A549 (cell line): ENCODE measurements around the gene FUCA1. TPM values are rescaled to one million over a fixed set of nuclear protein-coding genes. Genes with fewer than 3 reads are reported as not detected.

Experiments used
- ATAC-seq, 2 experiments: fragments of 200-7000 bp in 1 of 2; fragments of >200 bp in 1 of 2; cut with Nextera tagmentation in 1 of 2; cut with Tn5 transposase in 1 of 2; 3 replicates each; pipeline versions ENCODE4 v1.8.0 to v1.9.1; 2018 to 2020; ENCODE audit warnings: mild to moderate bottlenecking in 1 of 2, moderate library complexity in 1 of 2
- CTCF ChIA-PET: fragments of 300-600 bp; sonication (Branson Sonifier 250); formaldehyde crosslinking; extraction: SDS; loops from one replicate; lab custom pipeline; 2021; ENCODE audit warnings: antibody characterized with exemption, inconsistent platforms; lab: Yijun Ruan, JAX
- POLR2A ChIA-PET: fragments of 350-600 bp; formaldehyde crosslinking; extraction: SDS; loops from one replicate; lab custom pipeline; 2021; ENCODE audit warnings: antibody characterized with exemption, inconsistent platforms; lab: Yijun Ruan, JAX
- DNase-seq, 2 experiments: peaks; one replicate each; pipeline versions ENCODE4 v3.0.0 to v3.0.0-alpha.2; 2011 to 2016; ENCODE audit warnings: low read depth in 1 of 2, low spot score in 1 of 2
- FAIRE-seq: peaks from 2 replicates; lab custom pipeline; 2011; peaks lifted over from hg19 to GRCh38; lab: Jason Lieb, UNC
- H3K27ac ChIP-seq, 2 experiments: fragments of >200 bp; sonication (Bioruptor Twin); formaldehyde crosslinking; 3 replicates each; pipeline ENCODE4 v1.5.1; 2016 to 2017
- H3K4me1 ChIP-seq: fragments of >200 bp; sonication (Bioruptor Twin); formaldehyde crosslinking; 3 replicates; pipeline ENCODE4 v1.6.1; 2016
- H3K4me2 ChIP-seq: fragments of >200 bp; sonication (Bioruptor Twin); formaldehyde crosslinking; 3 replicates; pipeline ENCODE4 v1.6.1; 2016
- H3K4me3 ChIP-seq: fragments of >200 bp; sonication (Bioruptor Twin); formaldehyde crosslinking; 3 replicates; pipeline ENCODE4 v1.5.1; 2016
- H3K9me3 ChIP-seq: fragments of >200 bp; sonication (Bioruptor Twin); formaldehyde crosslinking; 3 replicates; pipeline ENCODE4 v1.6.1; 2016
- ATOH8 ChIP-seq: fragments of 250-450 bp; sonication (Bioruptor Pico); IDR thresholded peaks from 2 replicates; pipeline ENCODE4 v1.5.0; 2020; ENCODE audit warnings: low read depth, mild to moderate bottlenecking, moderate library complexity
- BHLHE40 ChIP-seq: IDR thresholded peaks from 2 replicates; pipeline ENCODE4 v1.6.1; 2012; ENCODE audit warnings: low read depth, low read length, inconsistent platforms
- CEBPB ChIP-seq, 2 experiments: fragments of >200 bp in 1 of 2; sonication (Bioruptor Twin) in 1 of 2; formaldehyde crosslinking in 1 of 2; IDR thresholded peaks; 2 replicates each; pipeline ENCODE4 v1.6.1; 2012 to 2016
- CTCF ChIP-seq: fragments of >200 bp; sonication (Bioruptor Twin); formaldehyde crosslinking; IDR thresholded peaks from 3 replicates; pipeline ENCODE4 v1.5.1; 2016
- ESRRA ChIP-seq: fragments of 150-350 bp; IDR thresholded peaks from 2 replicates; pipeline ENCODE4 v1.6.1; 2014; ENCODE audit warnings: mild to moderate bottlenecking, low read length, borderline replicate concordance
- GATA3 ChIP-seq: IDR thresholded peaks from 2 replicates; pipeline ENCODE4 v1.6.1; 2012; ENCODE audit warnings: borderline replicate concordance
- HEYL ChIP-seq: fragments of 250-450 bp; sonication (Bioruptor Pico); IDR thresholded peaks from 2 replicates; pipeline ENCODE4 v1.8.0; 2021; ENCODE audit warnings: mild to moderate bottlenecking, moderate library complexity
- HMGXB4 ChIP-seq: fragments of 250-450 bp; sonication (Bioruptor Pico); IDR thresholded peaks from 2 replicates; pipeline ENCODE4 v1.5.0; 2021; ENCODE audit warnings: mild to moderate bottlenecking, moderate library complexity, borderline replicate concordance
- HOXA7 ChIP-seq: fragments of 250-450 bp; sonication (Bioruptor Pico); IDR thresholded peaks from 2 replicates; pipeline ENCODE4 v1.5.0; 2020; ENCODE audit warnings: mild to moderate bottlenecking, moderate library complexity
- HOXB5 ChIP-seq: fragments of 250-450 bp; sonication (Bioruptor Pico); IDR thresholded peaks from 2 replicates; pipeline ENCODE4 v1.5.0; 2020; ENCODE audit warnings: mild to moderate bottlenecking, moderate library complexity
- JUNB ChIP-seq: fragments of >200 bp; sonication (Bioruptor Twin); formaldehyde crosslinking; IDR thresholded peaks from 2 replicates; pipeline ENCODE4 v1.6.1; 2016
- KDM5A ChIP-seq: fragments of 200-600 bp; sonication (generic); IDR thresholded peaks from 2 replicates; pipeline ENCODE4 v1.6.1; 2016; ENCODE audit warnings: antibody characterized with exemption, mild to moderate bottlenecking
- MYC ChIP-seq: IDR thresholded peaks from 2 replicates; pipeline ENCODE4 v1.6.1; 2012; ENCODE audit warnings: mild to moderate bottlenecking, inconsistent platforms, low read length, improper control_type of control experiment, borderline replicate concordance
- NPAS2 ChIP-seq: fragments of 250-450 bp; sonication (Bioruptor Pico); IDR thresholded peaks from 2 replicates; pipeline ENCODE4 v1.8.0; 2022; ENCODE audit warnings: mild to moderate bottlenecking, moderate library complexity, borderline replicate concordance
- NR3C1 ChIP-seq: fragments of >200 bp; sonication (Bioruptor Twin); formaldehyde crosslinking; IDR thresholded peaks from 3 replicates; pipeline ENCODE4 v1.6.1; 2017
- PBX3 ChIP-seq: IDR thresholded peaks from 2 replicates; pipeline ENCODE4 v1.6.1; 2012
- POLR2A ChIP-seq: IDR thresholded peaks from 2 replicates; pipeline ENCODE4 v1.6.1; 2012; ENCODE audit warnings: mild to moderate bottlenecking, low read length
- POLR2AphosphoS2 ChIP-seq: conservative IDR thresholded peaks from 2 replicates; pipeline ENCODE4 v1.6.1; 2012; ENCODE audit warnings: low read length, improper control_type of control experiment, inconsistent platforms
- RAD21 ChIP-seq, 2 experiments: fragments of >200 bp in 1 of 2; sonication (Bioruptor Twin) in 1 of 2; formaldehyde crosslinking in 1 of 2; IDR thresholded peaks in 1 of 2; conservative IDR thresholded peaks in 1 of 2; 2 replicates in 1 of 2; 3 replicates in 1 of 2; pipeline ENCODE4 v1.6.1; 2012 to 2018; ENCODE audit warnings: inconsistent platforms in 1 of 2
- RARB ChIP-seq: fragments of 250-450 bp; sonication (Bioruptor Pico); IDR thresholded peaks from 2 replicates; pipeline ENCODE4 v1.8.0; 2021; ENCODE audit warnings: mild to moderate bottlenecking, moderate library complexity
- RCOR1 ChIP-seq: fragments of 150-350 bp; IDR thresholded peaks from 2 replicates; pipeline ENCODE4 v1.6.1; 2014; ENCODE audit warnings: antibody characterized with exemption, low read length, low read depth
- RFX5 ChIP-seq: fragments of 450-650 bp; IDR thresholded peaks from 2 replicates; pipeline ENCODE4 v1.7.1; 2014; ENCODE audit warnings: antibody characterized with exemption, mild to moderate bottlenecking, moderate library complexity
- RNF2 ChIP-seq: fragments of 200-600 bp; sonication (generic); IDR thresholded peaks from 2 replicates; pipeline ENCODE4 v1.6.1; 2016; ENCODE audit warnings: low read depth, mild to moderate bottlenecking, antibody characterized with exemption, moderate library complexity, borderline replicate concordance
- SMC3 ChIP-seq: fragments of >200 bp; sonication (Bioruptor Twin); formaldehyde crosslinking; IDR thresholded peaks from 3 replicates; pipeline ENCODE4 v1.6.1; 2018; ENCODE audit warnings: inconsistent platforms
- SREBF2 ChIP-seq: fragments of 450-650 bp; IDR thresholded peaks from 2 replicates; pipeline ENCODE4 v1.6.1; 2014; ENCODE audit warnings: mild to moderate bottlenecking, moderate library complexity
- TFCP2L1 ChIP-seq: fragments of 250-450 bp; sonication (Bioruptor Pico); IDR thresholded peaks from 2 replicates; pipeline ENCODE4 v1.5.0; 2021; ENCODE audit warnings: mild to moderate bottlenecking
- TP53 ChIP-seq: fragments of 250-450 bp; sonication (Bioruptor Pico); IDR thresholded peaks from 2 replicates; pipeline ENCODE4 v1.5.0; 2021; ENCODE audit warnings: mild to moderate bottlenecking, moderate library complexity
- ZC3H11A ChIP-seq: fragments of 450-650 bp; IDR thresholded peaks from 2 replicates; pipeline ENCODE4 v1.6.1; 2014; ENCODE audit warnings: antibody characterized with exemption, mild to moderate bottlenecking
- ZFP36 ChIP-seq: fragments of 450-650 bp; IDR thresholded peaks from 2 replicates; pipeline ENCODE4 v1.6.1; 2014; ENCODE audit warnings: borderline replicate concordance; ENCODE audit not compliant: partially characterized antibody
- WGBS: methylation state at CpG from one replicate; pipeline ENCODE4 v1.1.6; 2017; ENCODE audit errors: missing lambda C conversion rate; 5-methylcytosine and 5-hydroxymethylcytosine counted together
- polyA plus RNA-seq, 4 experiments: library from polyadenylated mRNA; depleted of rRNA in 3 of 4; stranded (reverse); fragments of >200 nt; fragmentation: RNase III in 1 of 4; extraction: RNeasy Plus Mini Kit Qiagen cat#74134 plus additional on column Dnase treatment in 1 of 4; gene quantifications; 2 replicates in 3 of 4; 3 replicates in 1 of 4; pipeline ENCODE4 v1.2.3, GENCODE V29; 2011 to 2017

The FUCA1 gene
- polyA plus RNA-seq, 2 of the 4 experiments (the other 2 are of a cell fraction), result 9.7 to 16.1 TPM

DNA sequence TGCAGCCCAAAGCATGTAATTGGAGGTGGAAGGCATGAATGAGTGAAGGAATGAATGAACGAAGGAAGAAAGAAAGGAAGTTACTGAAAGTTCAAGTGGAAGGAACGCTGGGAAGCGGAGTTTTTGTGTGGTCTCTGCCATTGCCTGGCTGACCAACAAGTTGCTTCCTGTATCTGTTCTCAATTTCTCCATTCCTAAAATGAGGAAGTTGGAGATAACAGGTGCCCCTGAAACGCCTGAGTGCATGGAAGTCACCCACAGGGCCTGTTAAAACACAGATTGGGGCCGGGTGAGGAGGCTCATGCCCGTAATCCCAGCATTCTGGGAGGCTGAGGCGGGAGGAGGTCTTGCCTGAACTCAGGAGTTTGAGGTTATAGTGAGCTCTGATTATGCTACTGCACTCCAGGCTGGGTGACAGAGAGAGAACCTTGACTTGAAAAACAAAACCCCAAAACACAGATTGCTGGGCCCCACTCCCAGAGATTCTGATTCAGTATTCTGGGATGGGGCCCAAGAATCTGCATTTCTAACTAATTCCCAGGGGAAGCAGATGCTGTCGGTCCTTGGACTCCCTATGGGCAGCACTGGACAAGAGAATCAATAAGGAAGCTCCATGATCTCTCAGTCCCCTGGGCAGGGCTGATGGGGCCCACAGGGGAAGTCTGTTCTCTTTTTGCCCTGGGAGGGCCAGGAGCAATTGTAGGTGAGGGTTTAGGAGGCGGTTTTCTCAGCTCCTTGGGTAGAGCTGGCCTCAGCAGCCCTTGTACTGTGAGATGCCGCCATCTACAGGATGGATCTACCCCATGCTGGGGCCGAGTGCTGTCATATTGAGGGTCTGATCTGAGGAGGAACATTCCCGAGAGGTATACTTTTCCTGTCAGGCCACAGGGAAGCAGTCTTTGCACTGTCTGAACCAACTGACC is 48.4 kb upstream of the FUCA1 start:
- Histone ChIP-seq H3K9me3 (no peaks in the 10 kb centered on the region), H3K4me1 (peaks cover 16% of the 10 kb centered on the region), H3K27ac (peak overlapping the region in 1 of 2 experiments; percentile 63; a peak in 2 of 6 replicates), H3K4me2 (no peak overlapping the region), H3K4me3 (no peak overlapping the region)
- POLR2A ChIA-PET, result interaction anchor here (0.5 to 1.0 kb wide), 2 partner anchors 120 to 144 kb away, joined by 3 read pairs; no protein-coding TSS in a partner anchor
- DNase-seq (peak; percentile 57 to 81), ATAC-seq (peak; percentile 96 to 97), FAIRE-seq (no peak)
- TF ChIP-seq SREBF2 (no peak), RAD21 (conservative IDR thresholded peaks at IDR 0.05 in 1 of 2, IDR thresholded peaks at IDR 0.05 in 1 of 2) (peak; percentile 72 to 85), ZFP36 (no peak), BHLHE40 (no peak), JUNB (no peak), HMGXB4 (CRISPR knock-in tag) (no peak), KDM5A (no peak), CTCF (peak; percentile 61), SMC3 (peak; percentile 50), HOXB5 (no peak), RFX5 (no peak), CEBPB (IDR thresholded peaks at IDR 0.05) (no peak), TP53 (CRISPR knock-in tag) (no peak)
- 49% methylated on average over 12 of the region's 12 CpGs for WGBS
- CTCF ChIA-PET, result interaction anchor here (0.5 to 2.8 kb wide), 35 partner anchors 12 to 235 kb away, joined by 3 to 22 read pairs (median 3); partner anchors contain the start of genes FUCA1 and LYPLA2

DNA sequence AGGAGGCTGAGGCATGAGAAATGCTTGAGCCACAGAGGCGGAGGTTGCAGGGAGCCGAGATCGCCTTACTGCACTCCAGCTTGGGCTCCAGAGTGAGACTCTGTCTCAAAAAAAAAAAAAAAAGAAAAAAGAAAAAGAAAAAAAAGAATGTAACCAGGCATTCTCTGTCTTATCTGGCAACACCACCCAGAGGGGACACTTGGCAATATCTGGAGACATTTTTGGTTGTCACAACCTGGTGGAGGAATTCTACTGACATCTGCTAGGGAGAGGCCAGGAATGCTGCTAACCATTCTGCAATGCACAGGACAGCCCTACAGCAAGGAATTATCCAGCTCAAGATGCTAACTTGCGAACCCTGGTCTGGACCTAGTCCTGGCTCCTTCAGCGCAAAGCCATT is 47.4 kb upstream of the FUCA1 start:
- ChIA-PET POLR2A (no interaction called here), CTCF (interaction anchor here (1.7 to 2.8 kb wide), 3 partner anchors 13 to 104 kb away, joined by 7 to 12 read pairs (median 8); partner anchors contain the start of gene FUCA1)
- Histone ChIP-seq H3K4me3 (no peak overlapping the region), H3K4me2 (no peak overlapping the region), H3K9me3 (no peaks in the 10 kb centered on the region), H3K4me1 (peaks cover 12% of the 10 kb centered on the region), H3K27ac (no peak overlapping the region)
- DNase-seq (no peak), FAIRE-seq (no peak), ATAC-seq (no peak)
- WGBS, result 96% methylated on average over 5 of the region's 5 CpGs
- TF ChIP-seq ATOH8 (CRISPR knock-in tag) (no peak), HOXB5 (no peak), ZFP36 (no peak), PBX3 (no peak), RCOR1 (no peak), GATA3 (no peak), NPAS2 (CRISPR knock-in tag) (no peak), POLR2A (no peak), NR3C1 (no peak), SREBF2 (no peak), HOXA7 (CRISPR knock-in tag) (no peak), RARB (no peak), POLR2AphosphoS2 (no peak), RNF2 (no peak), HMGXB4 (CRISPR knock-in tag) (no peak), HEYL (CRISPR knock-in tag) (no peak), ESRRA (no peak), TFCP2L1 (CRISPR knock-in tag) (no peak), ZC3H11A (no peak), MYC (no peak)
